HS-5 (cell line): ENCODE measurements around the gene GPRC5B.

ENCODE experiments used
- DNase-seq: peaks from one replicate; pipeline ENCODE4 v3.0.0-alpha.2; 2012; ENCODE audit warnings: low read depth

GPRC5B gene

GRCh38 chr16:19844945-19845641 is 39.6 kb downstream of the GPRC5B start:
- peak; percentile 86 for DNase-seq

- no peak for DNase-seq
Observed at GRCh38 chr16:19843371-19843770, 41.3 kb downstream of the GPRC5B start.

GRCh38 chr16:19842426-19843157 is 42.1 kb downstream of the GPRC5B start:
- DNase-seq, result no peak

- no peak for DNase-seq
Observed at GRCh38 chr16:19841184-19841583, 43.5 kb downstream of the GPRC5B start.

- no peak for DNase-seq
Observed at GRCh38 chr16:19840524-19841110, 44.0 kb downstream of the GPRC5B start.

GRCh38 chr16:19837984-19838707 is 46.5 kb downstream of the GPRC5B start:
- DNase-seq, result no peak

- no peak for DNase-seq
Observed at GRCh38 chr16:19837331-19837980, 47.2 kb downstream of the GPRC5B start.

DNA sequence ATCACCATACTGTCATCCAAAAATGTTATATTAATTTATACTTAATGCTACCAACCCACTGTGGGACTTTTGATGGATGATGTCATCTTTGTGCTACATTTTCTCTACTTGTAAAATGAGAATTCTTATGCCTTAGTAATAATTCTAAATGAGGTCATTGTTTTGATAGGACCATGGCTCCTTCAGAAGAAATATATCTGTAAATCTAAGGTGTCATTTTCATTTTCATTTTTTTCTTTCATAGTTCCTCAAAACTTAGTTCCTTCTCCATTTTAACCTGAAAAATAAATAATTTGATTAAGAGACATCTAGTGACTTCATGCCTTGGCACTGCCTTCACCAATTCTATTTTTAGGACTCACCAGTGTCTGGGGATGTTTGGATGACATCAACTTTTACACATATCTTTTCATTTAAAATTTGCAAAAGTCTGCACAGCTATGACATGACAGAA is 48.7 kb downstream of the GPRC5B start:
- DNase-seq, result no peak

DNA sequence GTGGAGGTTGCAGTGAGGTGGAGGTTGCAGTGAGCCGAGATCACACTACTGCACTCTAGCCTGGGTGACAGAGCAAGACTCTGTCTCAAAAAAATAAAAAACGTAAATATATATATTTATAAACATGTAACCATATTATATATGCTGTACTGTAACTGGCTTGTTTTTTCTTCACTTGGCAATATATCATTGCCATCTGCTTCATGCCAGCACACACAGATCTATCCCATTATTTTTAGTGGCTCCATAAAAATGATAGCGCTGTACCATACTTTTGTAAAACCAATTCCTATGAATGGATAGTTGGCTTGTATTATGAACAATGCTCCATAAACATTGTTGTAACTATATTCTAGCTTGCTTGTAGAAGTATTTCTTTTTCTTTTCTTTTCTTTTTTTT is 49.5 kb downstream of the GPRC5B start:
- no peak for DNase-seq

DNA sequence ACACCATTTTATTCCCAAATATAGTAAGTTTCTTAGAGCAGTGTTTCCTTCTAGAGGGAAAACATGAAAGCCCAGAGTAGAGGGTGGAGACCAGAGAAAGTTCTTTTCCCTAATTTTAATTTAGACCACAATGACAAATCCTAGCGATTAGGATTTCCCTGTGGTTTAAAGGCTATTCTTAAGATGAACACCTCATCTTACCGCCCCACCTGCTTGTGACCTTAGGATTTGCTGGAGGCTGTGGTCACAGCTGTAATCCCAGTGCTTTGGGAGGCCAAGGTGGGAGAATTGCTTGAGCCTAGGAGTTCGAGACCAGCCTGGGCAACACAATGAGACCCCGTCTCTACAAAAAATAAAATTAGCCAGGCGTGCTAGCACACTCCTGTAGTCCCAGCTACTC is 51.1 kb downstream of the GPRC5B start:
- no peak for DNase-seq

- no peak for DNase-seq
Observed at GRCh38 chr16:19833176-19833575, 51.5 kb downstream of the GPRC5B start.

DNA sequence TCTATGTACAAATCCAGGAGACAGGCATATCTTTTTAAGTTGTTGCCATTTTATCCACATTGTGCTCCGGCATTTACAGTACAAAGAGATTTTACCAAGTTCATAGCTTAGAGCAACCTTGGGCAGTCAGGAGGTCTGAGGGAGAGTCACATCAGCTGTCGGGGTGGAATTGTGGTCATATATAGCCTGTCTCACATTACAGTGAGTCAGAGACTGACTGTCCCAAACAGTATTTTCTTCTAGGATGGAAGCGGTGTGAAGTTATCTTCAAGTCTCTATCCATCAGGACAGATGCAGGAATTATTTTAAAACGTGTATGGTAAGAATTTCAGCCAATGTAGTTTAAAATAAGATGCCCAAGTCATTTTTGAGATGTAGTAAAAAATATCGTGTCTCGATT is 53.0 kb downstream of the GPRC5B start:
- DNase-seq, result peak; percentile 61

- no peak for DNase-seq
Observed at GRCh38 chr16:19830902-19831560, 53.6 kb downstream of the GPRC5B start.

DNA sequence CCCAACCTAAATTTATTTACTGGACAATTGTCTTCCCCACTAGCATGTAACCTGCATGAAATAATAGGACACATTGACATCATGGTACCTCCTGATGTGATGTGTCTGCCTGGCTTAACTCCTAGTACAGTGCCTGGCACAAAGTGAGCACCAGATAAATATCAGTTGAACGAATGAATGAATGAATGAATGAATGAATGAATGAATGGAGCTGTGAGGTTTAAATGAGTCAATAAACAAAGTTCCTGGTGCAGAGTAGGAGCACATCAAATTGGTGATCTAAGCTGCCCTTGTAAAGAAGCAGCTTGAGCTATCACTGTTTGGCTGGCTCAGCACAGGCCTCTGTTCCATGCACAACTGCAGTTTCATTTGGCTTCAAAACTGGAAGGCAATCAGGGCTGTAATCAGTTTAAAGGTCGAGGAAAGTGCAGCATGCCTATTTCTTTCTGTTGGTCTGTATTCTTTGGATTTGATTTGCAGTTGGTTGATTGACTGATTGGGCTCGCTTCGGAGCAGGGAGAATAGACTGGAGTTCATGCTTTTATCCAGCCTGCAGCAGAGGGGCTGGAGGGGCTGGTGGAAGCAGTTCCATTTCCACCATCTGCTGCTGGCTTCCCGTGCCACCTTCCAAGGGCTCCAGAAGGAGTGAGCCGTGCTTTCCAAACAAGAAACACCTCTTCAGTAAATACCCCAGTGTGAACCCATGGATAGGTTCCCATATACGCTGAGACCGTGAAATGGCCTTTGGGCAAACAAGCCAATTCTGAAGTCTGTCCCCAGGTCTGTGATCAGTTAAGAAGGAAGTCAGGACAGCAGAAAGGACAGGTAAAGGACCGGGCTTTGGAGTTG is 54.6 kb downstream of the GPRC5B start:
- no peak for DNase-seq

DNA sequence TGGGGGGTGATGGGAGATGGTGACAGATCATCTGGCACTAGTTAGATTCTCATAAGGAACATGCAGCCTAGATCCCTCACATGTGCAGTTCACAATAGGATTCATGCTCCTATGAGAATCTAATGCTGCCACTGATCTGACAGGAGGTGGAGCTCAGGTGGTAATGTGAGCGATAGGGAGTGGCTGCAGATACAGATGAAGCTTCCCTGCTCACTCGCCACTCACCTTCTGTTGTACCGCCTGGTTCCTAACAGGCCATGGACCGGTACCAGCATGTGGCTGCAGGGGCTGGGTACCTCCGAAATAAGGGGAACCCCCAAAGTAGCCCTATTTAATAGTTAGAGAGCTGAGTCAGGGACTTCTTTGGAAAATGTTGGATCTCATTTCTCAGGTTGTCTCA is 60.4 kb downstream of the GPRC5B start:
- DNase-seq, result no peak

- no peak for DNase-seq
Observed at GRCh38 chr16:19823322-19823721, 61.3 kb downstream of the GPRC5B start.

GRCh38 chr16:19822533-19822932 is 62.1 kb downstream of the GPRC5B start:
- DNase-seq, result no peak

DNA sequence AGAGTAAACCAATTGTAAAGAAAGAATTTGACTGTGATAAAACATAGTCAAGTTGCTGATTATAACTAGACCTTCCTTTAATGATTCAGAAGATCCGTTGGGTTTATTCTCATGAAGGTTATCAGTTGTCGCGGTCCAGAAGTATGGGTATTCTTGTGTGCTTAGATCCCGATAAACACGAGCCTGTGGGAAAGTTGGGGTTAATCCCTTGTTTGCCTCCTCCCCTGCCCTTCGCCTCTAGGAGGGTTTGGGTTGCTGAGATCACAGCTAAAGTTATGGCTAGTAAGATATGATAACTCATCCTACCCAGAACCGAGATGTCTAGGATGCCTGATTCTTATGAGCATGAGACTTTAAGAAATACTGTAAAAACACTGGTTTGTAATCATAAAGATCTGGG is 66.8 kb downstream of the GPRC5B start:
- DNase-seq, result no peak

DNA sequence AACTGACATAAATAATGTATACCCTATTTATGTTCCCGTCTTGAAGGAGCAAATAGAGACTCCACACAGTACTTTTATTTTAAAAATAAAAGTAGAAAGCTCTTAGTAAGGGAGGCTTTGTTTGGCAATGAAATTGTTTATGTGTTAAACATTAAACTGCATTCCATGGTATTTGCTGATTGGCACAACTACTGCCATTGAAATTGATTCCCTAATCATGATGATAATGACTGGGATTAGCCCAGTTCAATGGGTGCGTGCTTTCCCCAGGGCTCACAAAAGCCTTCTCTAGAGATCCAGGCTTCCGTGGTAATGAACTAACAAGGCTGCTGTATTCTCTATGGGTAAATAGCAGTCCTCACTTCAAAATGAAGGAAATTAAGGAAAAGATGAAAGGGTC is 67.5 kb downstream of the GPRC5B start:
- DNase-seq, result no peak

GRCh38 chr16:19815418-19815817 is 69.2 kb downstream of the GPRC5B start:
- DNase-seq, result no peak

DNA sequence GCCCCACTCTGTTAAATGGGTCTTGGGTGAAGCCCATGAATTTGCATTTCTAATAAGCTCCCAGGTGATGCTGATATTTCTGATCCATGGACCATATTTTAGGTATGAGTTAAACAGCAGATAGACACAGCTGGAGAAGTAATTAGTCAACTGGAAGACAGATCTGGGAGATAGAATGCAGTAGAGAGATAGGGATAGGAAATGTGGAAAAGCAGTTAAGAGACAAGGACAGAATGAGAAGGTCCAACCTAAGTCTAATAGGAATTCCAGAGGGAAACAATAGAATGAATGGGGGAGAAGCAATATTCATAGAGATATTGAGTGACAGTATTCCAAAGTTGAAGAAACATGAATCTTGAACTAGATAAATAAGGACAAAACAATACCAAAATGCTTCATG is 71.7 kb downstream of the GPRC5B start:
- no peak for DNase-seq
